Hypothalamus (tissue), 51 donors: ENCODE data around the gene CALB2.
"Not testable (repeated sequence)": the region's sequence is repeated elsewhere in the genome, so short reads cannot be mapped to it uniquely, and the experiment has no call there.

Source experiments
- DNase-seq, 51 donors: peaks; one replicate each; lab custom pipeline; 2025; lab: John Stamatoyannopoulos, UW

The CALB2 gene

GRCh38 chr16:71358464-71358998 lies at the start of gene CALB2:
TSS of gene CALB2 (plus strand) at chr16:71358723. CDS start at chr16:71358793, 70 bp downstream.
- DNase-seq, result peak in 37 of 51 donors; percentile 6 to 73 (median 34)

GRCh38 chr16:71311553-71312158 lies 46.9 kb upstream of the CALB2 start:
- peak in 16 of 51 donors; percentile 1 to 35 (median 8) for DNase-seq

- not testable (repeated sequence) for DNase-seq
These were observed 44.9 kb upstream of the CALB2 start for GRCh38 chr16:71313591-71313990.

GRCh38 chr16:71315269-71315668 lies 43.3 kb upstream of the CALB2 start:
- no peak for DNase-seq

- no peak for DNase-seq
These were observed 38.5 kb upstream of the CALB2 start for GRCh38 chr16:71319999-71320398.

- DNase-seq, result no peak
These were observed 30.8 kb upstream of the CALB2 start for GRCh38 chr16:71327720-71328119.

GRCh38 chr16:71328151-71328550 lies 30.4 kb upstream of the CALB2 start:
- no peak for DNase-seq

GRCh38 chr16:71337631-71338030 lies 20.9 kb upstream of the CALB2 start:
- no peak for DNase-seq

- DNase-seq, result no peak
These were observed 20.3 kb upstream of the CALB2 start for GRCh38 chr16:71338193-71338592.

GRCh38 chr16:71338632-71339031 lies 19.9 kb upstream of the CALB2 start:
- no peak for DNase-seq

- DNase-seq, result no peak
These were observed 19.0 kb upstream of the CALB2 start for GRCh38 chr16:71339236-71340171.

- no peak for DNase-seq
These were observed 18.1 kb upstream of the CALB2 start for GRCh38 chr16:71340406-71340805.

- DNase-seq, result no peak
These were observed 16.6 kb upstream of the CALB2 start for GRCh38 chr16:71341881-71342280.

GRCh38 chr16:71343078-71343477 lies 15.4 kb upstream of the CALB2 start:
- DNase-seq, result no peak

GRCh38 chr16:71344315-71344905 lies 14.1 kb upstream of the CALB2 start:
- no peak for DNase-seq

GRCh38 chr16:71345031-71345430 lies 13.5 kb upstream of the CALB2 start:
- no peak for DNase-seq

- DNase-seq, result no peak
These were observed 11.4 kb upstream of the CALB2 start for GRCh38 chr16:71347146-71347545.

- no peak for DNase-seq
These were observed 10.0 kb upstream of the CALB2 start for GRCh38 chr16:71348262-71349085.

GRCh38 chr16:71350821-71351557 lies 7.5 kb upstream of the CALB2 start:
- DNase-seq, result no peak

GRCh38 chr16:71351558-71351901 lies 7.0 kb upstream of the CALB2 start:
- no peak for DNase-seq
